HL-60 (cell line): ENCODE results near the gene HDGF.

Source experiments
- POLR2AphosphoS5 ChIP-seq: IDR thresholded peaks from 2 replicates; pipeline ENCODE4 v1.6.1; 2012; ENCODE audit warnings: low read depth
- TF ChIP-seq, protein P1 (sequence below): IDR thresholded peaks from one replicate; pipeline ENCODE4 v1.5.1; 2011; ENCODE audit warnings: low read length, control low read depth, inconsistent platforms; ENCODE audit not compliant: insufficient read depth
- TF ChIP-seq, protein P2 (sequence below): IDR thresholded peaks from 2 replicates; pipeline ENCODE4 v1.6.1; 2012; ENCODE audit warnings: low read depth; ENCODE audit not compliant: insufficient replicate concordance

DNA sequence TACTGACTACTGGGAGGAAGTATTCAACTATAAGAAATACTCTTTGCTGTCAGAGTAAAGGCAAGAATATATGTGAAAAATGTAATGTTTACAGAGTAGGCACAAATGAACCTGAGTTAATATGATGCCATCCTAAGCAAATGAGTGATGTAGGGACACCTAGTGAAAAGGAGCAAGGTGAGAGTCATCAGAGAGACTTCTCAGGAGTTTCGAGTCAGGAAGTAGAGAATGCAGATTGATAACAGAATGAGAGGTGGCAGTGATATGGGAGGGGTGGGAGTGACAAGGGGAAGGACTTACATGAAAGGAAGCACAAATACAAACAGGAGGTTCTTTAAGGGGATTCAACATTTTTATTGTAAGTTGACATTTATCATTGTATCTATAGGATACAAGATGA is 26.1 kb upstream of the HDGF start:
- TF ChIP-seq, protein P1, sequence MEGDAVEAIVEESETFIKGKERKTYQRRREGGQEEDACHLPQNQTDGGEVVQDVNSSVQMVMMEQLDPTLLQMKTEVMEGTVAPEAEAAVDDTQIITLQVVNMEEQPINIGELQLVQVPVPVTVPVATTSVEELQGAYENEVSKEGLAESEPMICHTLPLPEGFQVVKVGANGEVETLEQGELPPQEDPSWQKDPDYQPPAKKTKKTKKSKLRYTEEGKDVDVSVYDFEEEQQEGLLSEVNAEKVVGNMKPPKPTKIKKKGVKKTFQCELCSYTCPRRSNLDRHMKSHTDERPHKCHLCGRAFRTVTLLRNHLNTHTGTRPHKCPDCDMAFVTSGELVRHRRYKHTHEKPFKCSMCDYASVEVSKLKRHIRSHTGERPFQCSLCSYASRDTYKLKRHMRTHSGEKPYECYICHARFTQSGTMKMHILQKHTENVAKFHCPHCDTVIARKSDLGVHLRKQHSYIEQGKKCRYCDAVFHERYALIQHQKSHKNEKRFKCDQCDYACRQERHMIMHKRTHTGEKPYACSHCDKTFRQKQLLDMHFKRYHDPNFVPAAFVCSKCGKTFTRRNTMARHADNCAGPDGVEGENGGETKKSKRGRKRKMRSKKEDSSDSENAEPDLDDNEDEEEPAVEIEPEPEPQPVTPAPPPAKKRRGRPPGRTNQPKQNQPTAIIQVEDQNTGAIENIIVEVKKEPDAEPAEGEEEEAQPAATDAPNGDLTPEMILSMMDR = no peak
- TF ChIP-seq, protein P2, sequence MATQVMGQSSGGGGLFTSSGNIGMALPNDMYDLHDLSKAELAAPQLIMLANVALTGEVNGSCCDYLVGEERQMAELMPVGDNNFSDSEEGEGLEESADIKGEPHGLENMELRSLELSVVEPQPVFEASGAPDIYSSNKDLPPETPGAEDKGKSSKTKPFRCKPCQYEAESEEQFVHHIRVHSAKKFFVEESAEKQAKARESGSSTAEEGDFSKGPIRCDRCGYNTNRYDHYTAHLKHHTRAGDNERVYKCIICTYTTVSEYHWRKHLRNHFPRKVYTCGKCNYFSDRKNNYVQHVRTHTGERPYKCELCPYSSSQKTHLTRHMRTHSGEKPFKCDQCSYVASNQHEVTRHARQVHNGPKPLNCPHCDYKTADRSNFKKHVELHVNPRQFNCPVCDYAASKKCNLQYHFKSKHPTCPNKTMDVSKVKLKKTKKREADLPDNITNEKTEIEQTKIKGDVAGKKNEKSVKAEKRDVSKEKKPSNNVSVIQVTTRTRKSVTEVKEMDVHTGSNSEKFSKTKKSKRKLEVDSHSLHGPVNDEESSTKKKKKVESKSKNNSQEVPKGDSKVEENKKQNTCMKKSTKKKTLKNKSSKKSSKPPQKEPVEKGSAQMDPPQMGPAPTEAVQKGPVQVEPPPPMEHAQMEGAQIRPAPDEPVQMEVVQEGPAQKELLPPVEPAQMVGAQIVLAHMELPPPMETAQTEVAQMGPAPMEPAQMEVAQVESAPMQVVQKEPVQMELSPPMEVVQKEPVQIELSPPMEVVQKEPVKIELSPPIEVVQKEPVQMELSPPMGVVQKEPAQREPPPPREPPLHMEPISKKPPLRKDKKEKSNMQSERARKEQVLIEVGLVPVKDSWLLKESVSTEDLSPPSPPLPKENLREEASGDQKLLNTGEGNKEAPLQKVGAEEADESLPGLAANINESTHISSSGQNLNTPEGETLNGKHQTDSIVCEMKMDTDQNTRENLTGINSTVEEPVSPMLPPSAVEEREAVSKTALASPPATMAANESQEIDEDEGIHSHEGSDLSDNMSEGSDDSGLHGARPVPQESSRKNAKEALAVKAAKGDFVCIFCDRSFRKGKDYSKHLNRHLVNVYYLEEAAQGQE = no peak
- TF ChIP-seq POLR2AphosphoS5 = no peak
